HepG2 (cell line): ENCODE results near the gene SPRED2. TPM values are rescaled to one million over a fixed set of nuclear protein-coding genes. Genes with fewer than 3 reads are reported as not detected.

Experiments used
- ATF1 ChIP-seq: IDR thresholded peaks from 2 replicates; pipeline ENCODE4 v1.6.1; 2016; ENCODE audit warnings: mild to moderate bottlenecking, control low read depth
- BHLHE40 ChIP-seq: IDR thresholded peaks from 2 replicates; pipeline ENCODE4 v1.6.1; 2011; ENCODE audit warnings: low read length, improper control_type of control experiment
- CBX1 ChIP-seq: IDR thresholded peaks from one replicate; pipeline ENCODE4 v1.6.1; 2016; ENCODE audit warnings: antibody characterized with exemption, low read depth
- CEBPG ChIP-seq: IDR thresholded peaks from 2 replicates; pipeline ENCODE4 v1.6.1; 2016
- FOXC1 ChIP-seq: sonication (generic); formaldehyde crosslinking; IDR thresholded peaks from 2 replicates; pipeline ENCODE4 v1.8.0; 2022; ENCODE audit warnings: mild to moderate bottlenecking, missing genetic modification reagents, borderline replicate concordance
- HCFC1 ChIP-seq: fragments of 150-350 bp; IDR thresholded peaks from 2 replicates; pipeline ENCODE4 v1.6.1; 2014; ENCODE audit warnings: low read depth, low read length
- HNF4G ChIP-seq, 2 experiments: sonication (generic) in 1 of 2; formaldehyde crosslinking in 1 of 2; IDR thresholded peaks; 2 replicates each; pipeline versions ENCODE4 v1.4.0 to v1.6.1; 2011 to 2020; ENCODE audit warnings: borderline replicate concordance in 2 of 2, low read depth in 2 of 2, mild to moderate bottlenecking in 2 of 2, low read length in 1 of 2, missing genetic modification reagents in 1 of 2, moderate library complexity in 1 of 2
- HNRNPL ChIP-seq: fragments of 200-400 bp; formaldehyde crosslinking; IDR thresholded peaks from 2 replicates; pipeline ENCODE4 v1.6.1; 2017; ENCODE audit warnings: mild to moderate bottlenecking, low read depth, low read length
- MIER2 ChIP-seq: IDR thresholded peaks from 2 replicates; pipeline ENCODE4 v1.6.1; 2016; ENCODE audit warnings: missing biosample characterization, missing genetic modification reagents
- NR2C2 ChIP-seq: sonication (generic); formaldehyde crosslinking; IDR thresholded peaks from 2 replicates; pipeline ENCODE4 v1.4.0; 2020; ENCODE audit warnings: missing genetic modification reagents, mild to moderate bottlenecking, moderate library complexity, borderline replicate concordance
- PAF1 ChIP-seq: IDR thresholded peaks from 2 replicates; pipeline ENCODE4 v1.6.1; 2016; ENCODE audit warnings: missing genetic modification reagents, missing compliant biosample characterization
- PBX2 ChIP-seq: IDR thresholded peaks from 2 replicates; pipeline ENCODE4 v1.6.1; 2016; ENCODE audit warnings: control low read depth
- RARG ChIP-seq: sonication (generic); formaldehyde crosslinking; IDR thresholded peaks from 2 replicates; pipeline ENCODE4 v1.4.0; 2020; ENCODE audit warnings: low read depth, mild to moderate bottlenecking, missing genetic modification reagents
- SPEN ChIP-seq: sonication (generic); formaldehyde crosslinking; IDR thresholded peaks from 2 replicates; pipeline ENCODE4 v1.5.1; 2020; ENCODE audit warnings: low read depth, mild to moderate bottlenecking, missing genetic modification reagents
- STAT6 ChIP-seq: sonication (generic); formaldehyde crosslinking; IDR thresholded peaks from 2 replicates; pipeline ENCODE4 v1.4.0; 2020; ENCODE audit warnings: missing genetic modification reagents, mild to moderate bottlenecking, borderline replicate concordance
- TRAFD1 ChIP-seq: sonication (generic); formaldehyde crosslinking; IDR thresholded peaks from 2 replicates; pipeline ENCODE4 v1.5.1; 2020; ENCODE audit warnings: missing genetic modification reagents, mild to moderate bottlenecking, borderline replicate concordance
- ZBTB38 ChIP-seq: sonication (generic); formaldehyde crosslinking; IDR thresholded peaks from 2 replicates; pipeline ENCODE4 v1.5.1; 2020; ENCODE audit warnings: mild to moderate bottlenecking, missing genetic modification reagents
- ZNF232 ChIP-seq: sonication (generic); formaldehyde crosslinking; IDR thresholded peaks from 2 replicates; pipeline ENCODE4 v1.4.0; 2020; ENCODE audit warnings: missing genetic modification reagents, borderline replicate concordance
- ZNF512 ChIP-seq: sonication (generic); formaldehyde crosslinking; IDR thresholded peaks from 2 replicates; pipeline ENCODE4 v1.4.0; 2020; ENCODE audit warnings: mild to moderate bottlenecking, missing genetic modification reagents
- ZNF670 ChIP-seq: sonication (generic); formaldehyde crosslinking; IDR thresholded peaks from 2 replicates; pipeline ENCODE4 v1.8.0; 2022; ENCODE audit warnings: mild to moderate bottlenecking, missing genetic modification reagents, borderline replicate concordance
- ZNF678 ChIP-seq: sonication (generic); formaldehyde crosslinking; IDR thresholded peaks from 2 replicates; pipeline ENCODE4 v1.4.0; 2020; ENCODE audit warnings: mild to moderate bottlenecking, missing genetic modification reagents
- ZNF792 ChIP-seq: IDR thresholded peaks from 2 replicates; pipeline ENCODE4 v1.6.1; 2016
- polyA plus RNA-seq, 8 experiments: library from polyadenylated mRNA; depleted of rRNA in 3 of 8; stranded (reverse) in 7 of 8; unstranded in 1 of 8; fragments of >200 nt; fragmentation: Illumina TruSeq in 4 of 8; extraction: Trizol in 4 of 8; gene quantifications; 2 replicates each; pipeline versions ENCODE4 v1.2.1 to v1.2.3, GENCODE V29; 2011 to 2016; ENCODE audit warnings: low read depth in 4 of 8, missing spikeins in 1 of 8, mixed read lengths in 1 of 8; ENCODE audit not compliant: insufficient read depth in 1 of 8
- total RNA-seq, 5 experiments: library from RNA; depleted of rRNA; stranded (reverse); fragments of >200 nt; fragmentation: Illumina TruSeq; extraction: Trizol; gene quantifications; 2 replicates each; pipeline ENCODE4 v1.2.3, GENCODE V29; 2016; ENCODE audit warnings: low read depth in 1 of 5

The SPRED2 gene
- total and polyA plus RNA-seq, 2 of the 13 experiments (the other 11 are each of a cell fraction or from before 2014, with no cell fraction given) = 13.0 to 37.0 TPM

GRCh38 chr2:65300761-65301711 lies 131.4 kb downstream of the SPRED2 start (continued):
- no peak for TF ChIP-seq STAT6 (CRISPR knock-in tag)
- no peak for TF ChIP-seq HNF4G (IDR thresholded peaks at IDR 0.05; ENCODE audit: borderline replicate concordance, low read depth, low read length)
- TF ChIP-seq HNF4G (CRISPR knock-in tag; IDR thresholded peaks at IDR 0.05; ENCODE audit: borderline replicate concordance, low read depth) = peak; percentile 56; the same call in 1 of the 2 replicates
- peak; percentile 93; the same call in 1 of the 2 replicates for TF ChIP-seq ZNF792
- TF ChIP-seq ZNF232 (CRISPR knock-in tag) = peak; percentile 62; the same call in 1 of the 2 replicates
- TF ChIP-seq SPEN (CRISPR knock-in tag) = peak; percentile 86
- peak; percentile 54; the same call in 1 of the 2 replicates for TF ChIP-seq MIER2
- no peak for TF ChIP-seq PBX2 (CRISPR knock-in tag)
- peak; percentile 36; the same call in 1 of the 2 replicates for TF ChIP-seq FOXC1 (CRISPR knock-in tag)
- TF ChIP-seq ZNF670 = no peak
- TF ChIP-seq PAF1 = 0 out of 2 replicates have a peak, but pooled peaks have one; percentile 44
- no peak for TF ChIP-seq TRAFD1 (CRISPR knock-in tag)
- 0 out of 2 replicates have a peak, but pooled peaks have one; percentile 27 for TF ChIP-seq HNRNPL
- no peak; the same call in 1 of the 2 replicates for TF ChIP-seq NR2C2 (CRISPR knock-in tag)
- TF ChIP-seq HCFC1 = no peak
- no peak; the same call in 1 of the 2 replicates for TF ChIP-seq ATF1 (CRISPR knock-in tag)
- peak; percentile 29; the same call in 1 of the 2 replicates for TF ChIP-seq ZNF512 (CRISPR knock-in tag)
- TF ChIP-seq BHLHE40 = peak; percentile 65; the same call in 1 of the 2 replicates
- TF ChIP-seq RARG = no peak
- TF ChIP-seq ZBTB38 (CRISPR knock-in tag) = peak; percentile 64; the same call in 1 of the 2 replicates
- TF ChIP-seq ZNF678 (CRISPR knock-in tag) = no peak
- TF ChIP-seq CBX1 = peak; percentile 68
- TF ChIP-seq CEBPG = peak; percentile 22; the same call in 1 of the 2 replicates
